IPS-18a (cell line): ENCODE measurements around the gene ABCA2.

Source experiments
- H3K27ac ChIP-seq: one replicate; pipeline ENCODE4 v1.5.1; 2013; ENCODE audit warnings: low read length
- H3K27me3 ChIP-seq: one replicate; pipeline ENCODE4 v1.6.1; 2013; ENCODE audit warnings: mild to moderate bottlenecking, low read length; ENCODE audit not compliant: control insufficient read depth, insufficient read depth
- H3K36me3 ChIP-seq: one replicate; pipeline ENCODE4 v1.6.1; 2013; ENCODE audit warnings: low read depth, low read length; ENCODE audit not compliant: control insufficient read depth
- H3K4me1 ChIP-seq: one replicate; pipeline ENCODE4 v1.6.1; 2013; ENCODE audit warnings: low read depth, low read length; ENCODE audit not compliant: control insufficient read depth
- H3K4me3 ChIP-seq: one replicate; pipeline ENCODE4 v1.5.1; 2013; ENCODE audit warnings: low read length
- H3K9ac ChIP-seq: one replicate; pipeline ENCODE4 v1.6.1; 2013; ENCODE audit warnings: mild to moderate bottlenecking, low read length, moderate library complexity
- H3K9me3 ChIP-seq: one replicate; pipeline ENCODE4 v1.6.1; 2013; ENCODE audit warnings: low read depth, low read length; ENCODE audit not compliant: control insufficient read depth

The ABCA2 gene

DNA sequence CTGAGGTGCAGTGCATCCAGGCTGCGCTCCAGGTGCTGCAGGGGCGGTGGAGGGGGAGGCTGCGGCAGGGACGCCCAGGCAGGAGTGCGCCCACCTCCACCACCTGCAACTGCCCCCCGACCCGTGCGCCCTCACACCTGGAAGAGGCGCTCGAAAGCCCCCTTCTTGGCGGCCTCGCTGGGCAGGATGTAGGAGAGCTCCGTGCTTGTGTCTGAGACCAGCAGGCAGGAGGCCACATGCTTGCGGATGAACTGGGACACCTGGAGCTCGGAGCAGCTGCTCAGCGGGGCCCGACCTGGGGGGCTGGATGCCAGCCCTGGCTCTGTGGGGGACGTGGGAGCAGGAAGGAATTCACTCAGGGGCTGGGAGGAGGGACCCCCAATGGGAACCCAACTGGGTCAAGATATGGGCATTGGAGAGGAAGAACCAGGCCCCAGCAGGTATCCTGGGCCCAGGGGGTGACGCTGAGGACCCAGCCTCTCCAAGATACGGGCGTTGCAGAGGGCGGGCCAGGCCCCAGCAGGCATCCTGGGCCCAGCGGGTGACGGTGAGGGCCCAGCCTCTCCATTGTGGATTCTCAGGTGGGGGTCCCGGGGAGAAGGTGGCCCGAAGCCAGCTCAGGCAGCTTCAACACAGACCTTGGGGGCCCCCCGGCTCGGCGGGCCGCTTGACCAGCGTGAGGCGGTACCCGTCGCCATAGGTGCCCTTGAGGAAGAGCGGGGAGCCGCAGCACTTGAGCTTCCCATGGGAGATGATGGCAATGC is 13.1 kb downstream of the ABCA2 start:
- Histone ChIP-seq H3K27me3 (no peaks in the 10 kb centered on the region), H3K9ac (no peak overlapping the region), H3K4me1 (no peaks in the 10 kb centered on the region), H3K4me3 (no peak overlapping the region), H3K36me3 (no peaks in the 10 kb centered on the region), H3K27ac (no peak overlapping the region), H3K9me3 (no peaks in the 10 kb centered on the region)

DNA sequence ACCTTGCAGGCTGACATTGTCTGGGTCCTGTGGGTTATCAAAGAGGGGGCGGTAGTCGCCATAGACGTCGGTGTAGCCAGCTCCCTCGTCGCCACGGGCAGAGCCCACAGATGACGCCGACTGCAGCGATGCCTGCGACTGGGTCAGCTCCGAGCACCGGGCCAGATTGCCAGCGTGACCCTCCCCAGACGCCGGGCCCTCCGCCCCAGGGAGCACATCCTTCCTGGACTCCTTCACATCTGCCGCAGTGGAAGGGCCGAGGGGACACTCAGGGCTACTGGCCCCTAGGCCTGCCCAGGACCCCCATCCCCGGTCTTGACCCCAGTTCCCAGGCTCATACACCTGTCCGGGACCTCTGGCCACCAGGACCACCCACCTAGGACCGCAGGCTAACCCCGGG is 13.9 kb downstream of the ABCA2 start:
- Histone ChIP-seq H3K9ac (no peak overlapping the region), H3K9me3 (no peaks in the 10 kb centered on the region), H3K4me1 (no peaks in the 10 kb centered on the region), H3K36me3 (no peaks in the 10 kb centered on the region), H3K27me3 (no peaks in the 10 kb centered on the region), H3K27ac (no peak overlapping the region), H3K4me3 (no peak overlapping the region)

DNA sequence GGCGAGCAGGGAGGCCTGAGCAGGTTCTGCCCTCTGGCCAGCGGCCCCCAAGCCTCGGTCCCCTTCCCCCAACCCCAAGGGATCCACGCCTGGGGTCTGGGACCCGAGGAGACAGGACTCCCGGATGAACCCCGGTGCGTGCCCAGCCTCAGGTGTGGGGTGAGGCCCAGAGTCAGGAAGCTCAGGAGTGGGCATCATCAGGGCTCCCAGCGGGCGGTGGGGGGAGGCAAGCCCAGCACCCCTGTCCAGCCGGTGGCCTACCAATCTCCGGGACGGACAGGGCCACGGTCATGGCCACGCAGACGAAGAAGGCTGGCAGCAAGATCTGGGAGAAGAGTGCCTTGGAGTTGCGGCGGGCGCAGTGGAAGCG is 14.5 kb downstream of the ABCA2 start:
- Histone ChIP-seq H3K27ac (no peak overlapping the region), H3K4me3 (no peak overlapping the region), H3K36me3 (no peaks in the 10 kb centered on the region), H3K9ac (no peak overlapping the region), H3K27me3 (no peaks in the 10 kb centered on the region), H3K4me1 (no peaks in the 10 kb centered on the region), H3K9me3 (no peaks in the 10 kb centered on the region)

DNA sequence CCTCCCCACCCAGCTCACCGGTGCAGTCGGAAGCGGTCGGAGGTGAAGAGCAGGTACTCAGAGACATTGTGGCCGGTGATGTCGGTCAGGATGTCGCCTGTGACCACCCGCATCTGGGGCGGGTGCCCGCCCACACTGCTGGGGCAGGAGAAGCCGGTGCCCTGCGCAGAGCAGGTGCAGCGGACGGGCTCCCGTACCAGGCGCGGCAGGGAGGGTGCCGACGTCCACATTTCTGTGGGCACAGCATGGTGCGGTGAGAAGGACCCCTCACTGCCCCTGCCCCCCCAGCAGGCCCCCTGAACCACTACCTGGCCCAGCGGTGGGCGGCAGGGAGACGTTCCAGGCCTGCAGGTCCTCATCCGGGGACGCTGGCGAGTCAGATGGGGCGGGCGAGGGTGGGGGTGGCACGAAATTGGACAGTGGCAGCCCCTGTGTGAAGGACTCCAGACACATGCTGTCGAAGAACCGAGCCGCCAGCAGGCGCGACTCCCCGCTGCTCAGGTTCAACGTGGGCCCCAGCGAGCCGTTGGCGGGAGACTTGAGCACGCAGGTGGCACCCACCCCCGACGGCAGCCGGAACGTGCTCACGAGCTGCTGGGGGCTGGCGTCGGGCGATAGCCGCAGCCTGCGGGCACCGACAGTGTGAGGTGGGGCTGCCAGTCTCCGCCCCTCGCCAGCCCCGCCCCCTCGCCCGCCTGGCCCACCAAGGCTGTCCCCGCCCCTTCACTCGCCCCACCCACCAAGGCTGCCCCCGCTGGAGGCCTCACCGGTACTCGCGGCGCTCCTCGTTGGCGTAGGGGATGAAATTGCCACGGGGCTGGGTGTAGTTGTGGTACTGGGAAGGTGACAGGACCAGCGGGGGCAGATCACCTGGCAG is 15.1 kb downstream of the ABCA2 start:
- no peaks in the 10 kb centered on the region for H3K27me3 ChIP-seq
- H3K36me3 ChIP-seq: no peaks in the 10 kb centered on the region
- H3K4me3 ChIP-seq: no peak overlapping the region
- H3K9ac ChIP-seq: no peak overlapping the region
- no peaks in the 10 kb centered on the region for H3K4me1 ChIP-seq
- H3K27ac ChIP-seq: no peak overlapping the region
- no peaks in the 10 kb centered on the region for H3K9me3 ChIP-seq

DNA sequence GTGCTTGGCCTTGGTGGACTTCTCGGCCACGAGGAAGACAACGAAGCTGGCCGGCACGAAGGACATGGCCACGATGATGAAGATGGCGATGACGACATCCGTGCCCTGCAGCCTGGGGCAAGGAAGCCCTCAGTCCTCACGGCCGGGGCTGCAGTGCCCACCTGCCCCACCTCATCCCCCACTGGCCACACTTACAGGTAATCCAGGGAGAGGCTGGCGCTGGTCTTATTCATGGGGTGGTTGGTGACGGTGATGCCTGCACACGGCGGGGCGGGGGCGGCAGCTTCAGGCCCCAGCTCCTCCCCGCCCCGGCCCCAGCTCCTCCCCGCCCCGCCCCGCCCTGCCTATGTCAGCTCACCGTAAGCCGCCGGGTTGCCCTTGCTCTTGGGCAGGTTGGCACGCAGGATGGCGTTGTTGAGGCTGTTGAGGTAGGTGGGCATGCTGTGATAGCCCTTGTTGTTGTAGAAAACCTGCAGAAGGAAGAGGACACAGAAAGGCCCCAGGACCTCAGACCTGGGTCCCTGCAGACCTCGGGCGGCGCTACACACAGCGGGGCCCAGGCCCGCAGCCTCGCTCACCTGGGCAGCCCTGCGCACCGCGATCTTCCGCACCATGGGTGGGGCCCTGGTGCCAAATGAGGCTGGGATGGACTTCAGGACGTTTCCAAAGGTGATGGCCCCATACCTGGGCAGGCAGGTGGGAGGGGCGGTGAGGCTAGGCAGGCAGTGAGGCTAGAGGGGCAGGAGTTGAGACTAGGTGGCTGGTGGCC is 15.9 kb downstream of the ABCA2 start:
- no peak overlapping the region for H3K27ac ChIP-seq
- no peaks in the 10 kb centered on the region for H3K27me3 ChIP-seq
- H3K4me1 ChIP-seq: no peaks in the 10 kb centered on the region
- H3K36me3 ChIP-seq: no peaks in the 10 kb centered on the region
- no peaks in the 10 kb centered on the region for H3K9me3 ChIP-seq
- no peak overlapping the region for H3K9ac ChIP-seq
- H3K4me3 ChIP-seq: no peak overlapping the region

DNA sequence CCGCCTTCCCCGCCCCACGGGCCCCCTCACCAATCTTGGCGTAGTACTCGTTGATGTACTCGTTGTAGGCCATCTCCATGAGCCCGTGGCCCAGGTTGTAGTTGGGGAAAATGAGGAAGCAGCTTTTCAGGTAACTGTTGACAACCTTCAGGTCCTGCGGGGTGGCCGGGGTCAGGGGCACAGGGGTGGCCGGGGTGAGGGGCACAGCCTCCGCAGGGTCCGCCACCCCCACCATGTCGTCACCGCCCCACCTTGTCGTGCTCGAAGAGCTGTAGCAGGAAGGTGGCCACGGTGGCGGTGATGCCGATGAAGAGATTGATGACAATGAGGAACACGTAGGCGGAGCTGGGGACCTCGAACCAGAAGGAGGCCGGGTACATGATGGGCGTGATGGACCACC is 16.9 kb downstream of the ABCA2 start:
- Histone ChIP-seq H3K4me3 (no peak overlapping the region), H3K36me3 (no peaks in the 10 kb centered on the region), H3K27me3 (no peaks in the 10 kb centered on the region), H3K27ac (no peak overlapping the region), H3K9ac (no peak overlapping the region), H3K4me1 (no peaks in the 10 kb centered on the region), H3K9me3 (no peaks in the 10 kb centered on the region)

DNA sequence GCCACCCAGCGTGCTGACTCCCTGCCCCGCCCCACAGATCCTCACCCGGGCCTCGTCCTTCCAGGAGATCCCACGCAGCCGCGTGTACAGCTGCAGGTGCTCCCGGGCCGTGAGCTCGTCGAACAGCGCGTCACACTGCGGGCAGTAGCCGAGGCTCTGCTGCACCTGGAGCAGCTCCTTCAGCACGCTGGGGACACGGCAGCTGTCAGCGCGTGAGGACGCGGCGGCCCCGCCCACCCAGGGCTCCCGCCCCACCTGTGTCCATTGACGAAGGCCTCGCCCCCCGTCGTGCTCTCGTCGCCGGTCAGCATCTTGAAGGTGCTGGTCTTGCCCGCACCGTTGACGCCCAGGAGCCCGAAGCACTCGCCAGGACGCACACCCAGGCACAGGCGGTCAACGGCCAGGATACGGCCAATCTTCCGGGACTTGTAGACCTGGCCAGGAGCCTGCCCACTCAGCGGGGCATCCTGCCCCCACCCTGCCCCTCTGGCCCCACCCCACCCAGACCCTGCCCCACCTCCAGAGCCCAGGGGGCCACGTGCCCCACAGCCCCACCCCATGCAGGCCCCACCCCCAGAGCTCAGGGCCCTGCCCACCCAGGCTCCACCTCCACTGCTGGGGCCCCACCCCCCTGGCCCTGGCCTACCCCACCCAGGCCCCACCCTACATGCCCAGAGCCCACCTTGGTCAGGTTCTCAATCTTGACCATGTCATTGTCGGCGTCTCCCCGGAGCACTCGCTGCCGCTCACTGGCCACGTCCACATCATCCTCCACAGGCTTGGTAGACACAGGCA is 17.9 kb downstream of the ABCA2 start:
- Histone ChIP-seq H3K27me3 (no peaks in the 10 kb centered on the region), H3K4me3 (no peak overlapping the region), H3K36me3 (no peaks in the 10 kb centered on the region), H3K27ac (no peak overlapping the region), H3K9ac (no peak overlapping the region), H3K4me1 (no peaks in the 10 kb centered on the region), H3K9me3 (no peaks in the 10 kb centered on the region)

DNA sequence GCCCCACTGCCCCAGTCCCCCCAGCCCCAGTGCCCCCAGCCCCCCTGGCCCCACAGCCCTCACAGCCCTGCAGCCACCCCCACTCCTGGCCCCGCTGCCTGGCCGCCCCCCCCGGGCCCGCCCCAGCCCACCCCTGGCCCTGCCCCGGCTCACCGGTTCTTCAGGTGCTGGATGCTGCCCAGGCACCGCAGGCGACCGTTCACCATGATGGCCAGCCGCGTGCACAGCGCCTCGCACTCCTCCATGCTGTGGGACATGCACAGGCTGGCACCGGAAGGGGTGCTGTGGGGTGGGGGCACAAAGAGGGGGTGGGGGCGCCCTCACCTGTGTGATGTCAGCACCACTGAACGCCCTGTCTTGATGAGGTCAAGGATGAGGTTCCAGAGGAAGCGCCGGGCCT is 18.8 kb downstream of the ABCA2 start:
- no peak overlapping the region for H3K4me3 ChIP-seq

DNA sequence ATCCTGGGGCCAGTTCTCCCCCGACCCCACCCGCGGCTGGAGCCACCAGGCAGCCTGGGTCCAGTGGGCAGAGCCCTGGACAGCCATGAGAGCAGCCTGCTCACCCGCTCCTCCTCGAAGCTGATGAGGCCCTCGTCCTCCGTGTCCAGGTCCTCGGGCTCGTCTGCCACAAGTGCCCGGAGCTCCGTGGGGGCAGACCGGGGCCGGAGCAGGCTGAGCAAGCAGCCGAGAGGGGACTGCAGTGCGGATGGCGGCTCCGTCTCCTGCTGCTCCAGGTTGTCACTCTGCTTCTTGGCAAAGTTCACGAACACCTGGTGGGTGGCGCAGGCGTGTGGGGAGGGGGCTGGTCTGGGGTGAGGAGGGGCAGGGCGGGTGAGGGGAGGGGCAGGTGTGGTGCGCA is 19.7 kb downstream of the ABCA2 start:
- Histone ChIP-seq H3K9ac (no peak overlapping the region), H3K27me3 (no peaks in the 10 kb centered on the region), H3K36me3 (no peaks in the 10 kb centered on the region), H3K4me1 (no peaks in the 10 kb centered on the region), H3K4me3 (no peak overlapping the region), H3K9me3 (no peaks in the 10 kb centered on the region), H3K27ac (no peak overlapping the region)

More for the DNA sequence above, 18.8 kb downstream of the ABCA2 start:
- Histone ChIP-seq H3K9ac (no peak overlapping the region), H3K4me1 (no peaks in the 10 kb centered on the region), H3K36me3 (no peaks in the 10 kb centered on the region), H3K9me3 (no peaks in the 10 kb centered on the region), H3K27me3 (no peaks in the 10 kb centered on the region), H3K27ac (no peak overlapping the region)

DNA sequence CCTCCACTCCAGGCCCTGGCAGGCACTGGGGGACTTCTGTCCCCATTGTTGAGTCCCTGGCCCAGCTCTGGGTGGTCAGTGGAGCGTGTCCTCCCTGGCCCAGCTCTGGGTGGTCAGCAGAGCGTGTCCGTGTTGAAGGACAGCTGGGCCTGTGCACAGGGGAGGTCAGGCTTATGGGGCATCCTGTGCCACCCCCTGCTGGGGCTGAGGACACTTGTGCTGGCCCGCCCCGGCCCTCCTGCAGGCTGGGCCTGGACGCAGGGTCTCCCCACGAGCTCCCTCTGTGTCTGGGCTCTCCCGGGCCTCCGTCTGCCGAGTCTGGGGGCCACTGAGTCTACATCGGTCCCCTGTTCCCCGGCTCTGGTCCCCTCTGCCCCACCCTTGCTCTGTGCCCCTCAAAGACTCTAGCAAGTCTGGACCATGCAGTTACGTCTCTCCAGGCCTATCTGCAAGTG is 20.2 kb downstream of the ABCA2 start:
- Histone ChIP-seq H3K36me3 (no peaks in the 10 kb centered on the region), H3K4me1 (no peaks in the 10 kb centered on the region), H3K9me3 (no peaks in the 10 kb centered on the region), H3K27ac (no peak overlapping the region), H3K4me3 (no peak overlapping the region), H3K27me3 (no peaks in the 10 kb centered on the region), H3K9ac (no peak overlapping the region)
